ENCODE results near the gene CASK. TPM values are rescaled to one million over a fixed set of nuclear protein-coding genes. Genes with fewer than 3 reads are reported as not detected.
"Not testable (repeated sequence)": the region's sequence is repeated elsewhere in the genome, so short reads cannot be mapped to it uniquely, and the experiment has no call there.

Gene CASK
- total RNA-seq, 1 experiment from 2014 or later: 33.5 TPM

DNA sequence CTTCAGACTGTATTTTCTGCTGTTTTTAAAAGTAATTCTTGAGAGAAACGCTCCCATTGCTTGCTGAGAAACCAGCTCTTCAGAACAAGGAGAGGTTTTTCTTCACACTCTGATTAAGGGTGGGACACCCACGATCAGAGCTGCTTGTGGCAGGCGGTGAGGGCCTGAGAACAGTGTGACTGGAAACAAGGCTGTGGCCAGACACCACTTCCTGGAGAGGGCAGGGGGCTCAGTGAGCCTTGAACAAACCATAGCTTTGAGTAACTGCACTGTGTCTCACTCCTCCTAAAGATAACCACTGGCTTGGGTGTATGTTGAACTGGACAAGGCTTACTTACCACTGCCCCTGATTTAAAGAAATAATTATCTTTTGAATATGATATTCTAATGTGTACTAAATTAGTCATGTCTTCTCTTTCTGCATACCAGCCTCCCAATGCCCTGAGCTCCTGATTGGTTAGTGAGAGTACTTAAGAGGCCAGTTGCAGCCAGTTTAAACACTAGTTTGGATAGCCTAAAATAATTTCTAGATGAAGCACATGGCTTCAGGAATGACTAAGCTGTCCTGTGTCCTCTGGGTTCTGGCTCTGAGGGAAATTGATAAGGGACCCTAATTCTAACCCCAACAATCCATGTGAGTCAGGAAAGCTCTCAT lies 203.1 kb downstream of the CASK start:
- Histone ChIP-seq H3K9me3 (ENCODE audit: control insufficient read depth, insufficient read depth, low read depth, low read length) (no peaks in the 10 kb centered on the region; the same call in 1 of the 2 replicates), H3K27ac (ENCODE audit: low read length) (no peak overlapping the region), H3K27me3 (ENCODE audit: control insufficient read depth, insufficient read depth, low read length) (no peaks in the 10 kb centered on the region), H3K4me3 (ENCODE audit: low read depth in 2 of 2, low read length in 2 of 2) (no peak overlapping the region), H3K36me3 (ENCODE audit: control insufficient read depth, insufficient read depth, low read length) (no peaks in the 10 kb centered on the region), H3K4me1 (ENCODE audit: control insufficient read depth, insufficient read depth, low read length) (no peaks in the 10 kb centered on the region)
- no TSS peak for BruUV-seq (replicated peaks)
- TF ChIP-seq TCF7L2 (IDR thresholded peaks at IDR 0.05; ENCODE audit: low read depth, low read length) (no peak), SIN3A (IDR thresholded peaks at IDR 0.05; ENCODE audit: borderline replicate concordance, insufficient read depth, low read depth, low read length) (no peak), POLR2AphosphoS5 (IDR thresholded peaks at IDR 0.05; ENCODE audit: low read depth, low read length) (no peak)
- TF ChIP-seq, protein P1, sequence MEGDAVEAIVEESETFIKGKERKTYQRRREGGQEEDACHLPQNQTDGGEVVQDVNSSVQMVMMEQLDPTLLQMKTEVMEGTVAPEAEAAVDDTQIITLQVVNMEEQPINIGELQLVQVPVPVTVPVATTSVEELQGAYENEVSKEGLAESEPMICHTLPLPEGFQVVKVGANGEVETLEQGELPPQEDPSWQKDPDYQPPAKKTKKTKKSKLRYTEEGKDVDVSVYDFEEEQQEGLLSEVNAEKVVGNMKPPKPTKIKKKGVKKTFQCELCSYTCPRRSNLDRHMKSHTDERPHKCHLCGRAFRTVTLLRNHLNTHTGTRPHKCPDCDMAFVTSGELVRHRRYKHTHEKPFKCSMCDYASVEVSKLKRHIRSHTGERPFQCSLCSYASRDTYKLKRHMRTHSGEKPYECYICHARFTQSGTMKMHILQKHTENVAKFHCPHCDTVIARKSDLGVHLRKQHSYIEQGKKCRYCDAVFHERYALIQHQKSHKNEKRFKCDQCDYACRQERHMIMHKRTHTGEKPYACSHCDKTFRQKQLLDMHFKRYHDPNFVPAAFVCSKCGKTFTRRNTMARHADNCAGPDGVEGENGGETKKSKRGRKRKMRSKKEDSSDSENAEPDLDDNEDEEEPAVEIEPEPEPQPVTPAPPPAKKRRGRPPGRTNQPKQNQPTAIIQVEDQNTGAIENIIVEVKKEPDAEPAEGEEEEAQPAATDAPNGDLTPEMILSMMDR (IDR thresholded peaks at IDR 0.05): no peak
- TF ChIP-seq, protein P2, sequence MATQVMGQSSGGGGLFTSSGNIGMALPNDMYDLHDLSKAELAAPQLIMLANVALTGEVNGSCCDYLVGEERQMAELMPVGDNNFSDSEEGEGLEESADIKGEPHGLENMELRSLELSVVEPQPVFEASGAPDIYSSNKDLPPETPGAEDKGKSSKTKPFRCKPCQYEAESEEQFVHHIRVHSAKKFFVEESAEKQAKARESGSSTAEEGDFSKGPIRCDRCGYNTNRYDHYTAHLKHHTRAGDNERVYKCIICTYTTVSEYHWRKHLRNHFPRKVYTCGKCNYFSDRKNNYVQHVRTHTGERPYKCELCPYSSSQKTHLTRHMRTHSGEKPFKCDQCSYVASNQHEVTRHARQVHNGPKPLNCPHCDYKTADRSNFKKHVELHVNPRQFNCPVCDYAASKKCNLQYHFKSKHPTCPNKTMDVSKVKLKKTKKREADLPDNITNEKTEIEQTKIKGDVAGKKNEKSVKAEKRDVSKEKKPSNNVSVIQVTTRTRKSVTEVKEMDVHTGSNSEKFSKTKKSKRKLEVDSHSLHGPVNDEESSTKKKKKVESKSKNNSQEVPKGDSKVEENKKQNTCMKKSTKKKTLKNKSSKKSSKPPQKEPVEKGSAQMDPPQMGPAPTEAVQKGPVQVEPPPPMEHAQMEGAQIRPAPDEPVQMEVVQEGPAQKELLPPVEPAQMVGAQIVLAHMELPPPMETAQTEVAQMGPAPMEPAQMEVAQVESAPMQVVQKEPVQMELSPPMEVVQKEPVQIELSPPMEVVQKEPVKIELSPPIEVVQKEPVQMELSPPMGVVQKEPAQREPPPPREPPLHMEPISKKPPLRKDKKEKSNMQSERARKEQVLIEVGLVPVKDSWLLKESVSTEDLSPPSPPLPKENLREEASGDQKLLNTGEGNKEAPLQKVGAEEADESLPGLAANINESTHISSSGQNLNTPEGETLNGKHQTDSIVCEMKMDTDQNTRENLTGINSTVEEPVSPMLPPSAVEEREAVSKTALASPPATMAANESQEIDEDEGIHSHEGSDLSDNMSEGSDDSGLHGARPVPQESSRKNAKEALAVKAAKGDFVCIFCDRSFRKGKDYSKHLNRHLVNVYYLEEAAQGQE (IDR thresholded peaks at IDR 0.05; ENCODE audit: insufficient read depth in 1 of 2, low read depth in 2 of 2, low read length in 1 of 2): no peak
- ATAC-seq (no peak), DNase-seq (ENCODE audit: low read depth, low spot score) (no peak)
- CTCF ChIA-PET: no interaction called here
- intact Hi-C loops (cut with micrococcal nuclease; ENCODE audit: unreplicated experiment): no loop called here
- in situ Hi-C loops (cut with HindIII; ENCODE audit: low pct_unique_long_range_greater_than_20kb, low sequenced_read_pairs): no loop called here
- POLR2A ChIA-PET: no interaction called here

DNA sequence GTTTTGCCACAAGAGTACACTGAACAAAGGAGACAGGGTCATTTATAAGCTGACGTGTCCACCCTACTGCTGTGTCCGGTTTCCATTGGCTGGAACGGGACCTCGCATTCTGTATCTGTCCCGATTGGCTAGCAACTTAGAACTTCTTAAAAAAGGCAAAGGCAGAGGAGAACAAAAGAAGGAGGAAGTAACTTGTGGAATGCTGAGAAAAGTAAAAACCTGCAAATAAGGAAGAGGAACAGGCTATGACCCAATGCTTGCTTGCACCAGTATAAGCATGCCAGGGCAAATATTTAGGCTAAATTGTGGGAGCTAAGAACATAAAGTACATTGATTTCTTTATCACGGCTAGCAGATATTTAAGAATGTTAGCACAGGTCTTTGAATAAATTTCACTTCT lies 203.7 kb downstream of the CASK start:
- H3K4me3 ChIP-seq (ENCODE audit: low read depth in 2 of 2, low read length in 2 of 2); H3K27me3 ChIP-seq (ENCODE audit: control insufficient read depth, insufficient read depth, low read length); CTCF ChIA-PET; in situ Hi-C loops (cut with HindIII; ENCODE audit: low pct_unique_long_range_greater_than_20kb, low sequenced_read_pairs); H3K36me3 ChIP-seq (ENCODE audit: control insufficient read depth, insufficient read depth, low read length); H3K4me1 ChIP-seq (ENCODE audit: control insufficient read depth, insufficient read depth, low read length); BruUV-seq (replicated peaks); intact Hi-C loops (cut with micrococcal nuclease; ENCODE audit: unreplicated experiment); POLR2A ChIA-PET; H3K9me3 ChIP-seq (ENCODE audit: control insufficient read depth, insufficient read depth, low read depth, low read length); DNase-seq (ENCODE audit: low read depth, low spot score); ATAC-seq; H3K27ac ChIP-seq (ENCODE audit: low read length): not testable (repeated sequence)

DNA sequence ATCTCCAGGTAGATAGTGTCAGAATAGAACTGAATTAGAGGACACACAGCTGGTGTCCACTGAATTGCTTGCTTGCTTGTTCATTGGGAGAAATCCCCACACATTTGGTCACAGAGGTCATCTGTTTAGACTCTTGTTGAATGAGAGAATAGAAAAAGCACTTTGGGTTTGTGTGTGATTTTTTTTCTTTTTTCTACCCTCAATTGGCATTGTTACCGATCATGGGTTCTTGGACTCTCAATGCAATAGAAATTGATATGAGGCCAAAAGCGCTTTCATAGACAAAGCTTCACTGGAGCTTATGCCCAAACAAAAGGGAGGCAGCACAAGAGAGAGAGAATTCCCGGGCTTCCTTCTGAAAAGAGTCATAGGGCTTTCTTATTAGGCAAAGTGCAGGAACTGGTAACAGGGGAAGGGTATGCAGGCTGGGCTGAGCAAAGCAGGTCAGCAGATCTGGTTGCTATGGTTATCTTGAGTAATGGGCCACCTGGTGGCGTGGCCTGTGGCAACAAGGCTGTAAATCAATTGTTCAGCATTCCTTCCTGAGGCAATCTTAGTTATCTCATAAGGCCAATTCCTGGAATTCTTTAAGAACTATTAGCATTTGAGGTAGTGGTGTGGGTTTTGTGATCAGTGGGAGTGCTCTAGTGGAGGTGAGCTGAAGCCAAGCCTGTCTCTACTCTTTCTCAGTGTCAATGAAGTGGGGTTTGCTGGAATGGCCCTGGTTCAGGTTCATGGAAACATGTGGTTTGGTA lies 204.7 kb downstream of the CASK start:
- no peak for ATAC-seq
- ChIA-PET POLR2A (no interaction called here), CTCF (no interaction called here)
- no peak overlapping the region for H3K4me3 ChIP-seq (ENCODE audit: low read depth in 2 of 2, low read length in 2 of 2)
- no peaks in the 10 kb centered on the region for H3K36me3 ChIP-seq (ENCODE audit: control insufficient read depth, insufficient read depth, low read length)
- H3K4me1 ChIP-seq (ENCODE audit: control insufficient read depth, insufficient read depth, low read length): no peaks in the 10 kb centered on the region
- no peaks in the 10 kb centered on the region for H3K27me3 ChIP-seq (ENCODE audit: control insufficient read depth, insufficient read depth, low read length)
- intact Hi-C loops (cut with micrococcal nuclease; ENCODE audit: unreplicated experiment): no loop called here
- in situ Hi-C loops (cut with HindIII; ENCODE audit: low pct_unique_long_range_greater_than_20kb, low sequenced_read_pairs): no loop called here
- no peaks in the 10 kb centered on the region; the same call in 1 of the 2 replicates for H3K9me3 ChIP-seq (ENCODE audit: control insufficient read depth, insufficient read depth, low read depth, low read length)
- no peak for DNase-seq (ENCODE audit: low read depth, low spot score)
- TF ChIP-seq, protein P1 (IDR thresholded peaks at IDR 0.05): no peak
- BruUV-seq (replicated peaks): no TSS peak
- H3K27ac ChIP-seq (ENCODE audit: low read length): no peak overlapping the region

Measured in Panc1 (cell line).